K562 (cell line): ENCODE data around the gene PACRG. TPM values are rescaled to one million over a fixed set of nuclear protein-coding genes. Genes with fewer than 3 reads are reported as not detected.

ENCODE experiments used
- ELF1 ChIP-seq: fragments of 200-800 bp; sonication (Bioruptor generic); IDR thresholded peaks from 2 replicates; pipeline ENCODE4 v1.6.1; 2016; ENCODE audit warnings: missing genetic modification characterization, missing compliant biosample characterization
- GTF2A2 ChIP-seq: IDR thresholded peaks from 2 replicates; pipeline ENCODE4 v1.6.1; 2016; ENCODE audit warnings: mild to moderate bottlenecking, missing genetic modification characterization, missing compliant biosample characterization
- ILK ChIP-seq: fragments of 450-650 bp; IDR thresholded peaks from 2 replicates; pipeline ENCODE4 v1.6.1; 2016; ENCODE audit warnings: missing genetic modification characterization, low read depth, mild to moderate bottlenecking, missing compliant biosample characterization, moderate library complexity, borderline replicate concordance
- NR1H2 ChIP-seq: sonication (generic); formaldehyde crosslinking; IDR thresholded peaks from 2 replicates; pipeline ENCODE4 v1.4.0; 2020; ENCODE audit warnings: mild to moderate bottlenecking, missing genetic modification reagents
- PTBP1 ChIP-seq: fragments of 200-400 bp; formaldehyde crosslinking; IDR thresholded peaks from 2 replicates; pipeline ENCODE4 v1.6.1; 2017; ENCODE audit warnings: low read depth, low read length
- ZNF311 ChIP-seq: fragments of 250-450 bp; sonication (Bioruptor Pico); IDR thresholded peaks from 2 replicates; pipeline ENCODE4 v1.4.0; 2020; ENCODE audit warnings: mild to moderate bottlenecking, moderate library complexity
- ZNF324 ChIP-seq: fragments of 250-450 bp; sonication (Bioruptor Pico); IDR thresholded peaks from 2 replicates; pipeline ENCODE4 v1.4.0; 2020; ENCODE audit warnings: mild to moderate bottlenecking
- ZNF41 ChIP-seq: fragments of 250-450 bp; sonication (Bioruptor Pico); conservative IDR thresholded peaks from 2 replicates; pipeline ENCODE4 v1.4.0; 2020; ENCODE audit warnings: mild to moderate bottlenecking
- ZNF583 ChIP-seq: fragments of 250-450 bp; sonication (Bioruptor Pico); IDR thresholded peaks from 2 replicates; pipeline ENCODE4 v1.4.0; 2020
- polyA plus RNA-seq, 8 experiments: library from polyadenylated mRNA; depleted of rRNA in 4 of 8; stranded (reverse) in 5 of 8; unstranded in 3 of 8; fragments of >200 nt; fragmentation: Nextera tagmentation in 2 of 8; fragmentation: Illumina TruSeq in 1 of 8; extraction: Ambion mirVana in 2 of 8; extraction: Trizol in 1 of 8; gene quantifications; 2 replicates each; pipeline versions ENCODE4 v1.2.1 to v1.2.3, GENCODE V29; 2011 to 2014; ENCODE audit warnings: inconsistent platforms in 1 of 8, missing spikeins in 1 of 8
- total RNA-seq, 7 experiments: library from RNA; depleted of rRNA in 6 of 7; stranded (reverse); fragments of >200 nt in 6 of 7; fragmentation: Illumina TruSeq in 2 of 7; extraction: Trizol in 2 of 7; gene quantifications; 2 replicates each; pipeline versions ENCODE4 v1.2.1 to v1.2.3, GENCODE V29; 2011 to 2021; ENCODE audit warnings: low replicate concordance in 1 of 7
- TF ChIP-seq, protein P1 (sequence below), 2 experiments: fragments of 450-650 bp; formaldehyde crosslinking in 1 of 2; IDR thresholded peaks; 2 replicates each; pipeline versions ENCODE4 v1.4.0 to v1.6.1; 2014 to 2020; ENCODE audit warnings: mild to moderate bottlenecking in 2 of 2, borderline replicate concordance in 1 of 2, low read depth in 1 of 2
- TF ChIP-seq, protein P2 (sequence below): fragments of 250-450 bp; sonication (Bioruptor Pico); IDR thresholded peaks from 2 replicates; pipeline ENCODE4 v1.8.0; 2021; ENCODE audit warnings: moderate library complexity, mild to moderate bottlenecking, inconsistent platforms
- TF ChIP-seq, protein P3 (sequence below): fragments of 250-450 bp; sonication (Bioruptor Pico); IDR thresholded peaks from 2 replicates; pipeline ENCODE4 v1.4.0; 2020
- TF ChIP-seq, protein P4 (sequence below): fragments of 450-650 bp; IDR thresholded peaks from 2 replicates; pipeline ENCODE4 v1.6.1; 2016; ENCODE audit warnings: low read depth, mild to moderate bottlenecking, moderate library complexity

PACRG gene
- total and polyA plus RNA-seq, 9 of the 15 experiments (the other 6 are each of a cell fraction or from before 2014, with no cell fraction given) = 0.04 TPM; not detected in 8

DNA sequence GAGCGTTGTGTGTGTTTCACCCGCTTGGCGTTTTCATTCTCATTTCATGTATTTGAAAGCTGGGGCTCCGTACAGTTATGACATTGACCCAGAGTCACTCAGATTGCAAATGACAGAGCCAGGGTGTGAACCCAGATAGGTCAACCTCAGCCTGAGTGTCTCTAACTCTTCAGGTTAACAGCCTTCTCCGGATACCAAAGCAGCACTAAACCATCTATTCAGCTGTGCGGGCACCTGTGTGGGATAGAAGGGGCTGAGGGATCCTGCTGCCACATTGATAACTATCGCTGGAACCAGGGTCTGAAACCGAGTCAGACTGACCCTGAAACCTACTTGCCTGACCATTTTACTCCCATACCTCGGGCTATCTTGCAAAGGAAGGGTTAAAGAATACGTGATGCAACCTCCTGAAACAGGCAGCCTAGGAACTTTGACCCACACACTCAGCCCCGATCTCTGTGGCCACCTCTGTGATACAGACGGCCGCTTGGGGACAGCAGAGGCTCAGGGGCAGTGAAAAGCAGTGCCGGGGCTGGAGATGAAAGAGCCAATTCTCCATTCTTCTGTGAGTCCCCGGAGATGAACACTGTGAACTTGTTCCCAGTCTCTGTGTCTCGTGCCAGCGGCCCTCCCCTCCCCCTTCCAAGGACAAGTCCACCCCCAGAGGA lies 453.2 kb downstream of the PACRG start (continued):
- no peak for TF ChIP-seq PTBP1
- TF ChIP-seq ZNF583 (CRISPR knock-in tag) = peak; percentile 88
- TF ChIP-seq NR1H2 (CRISPR knock-in tag) = no peak
- TF ChIP-seq ILK (tag) = no peak
- TF ChIP-seq ZNF324 (CRISPR knock-in tag) = 0 out of 2 replicates have a peak, but pooled peaks have one; percentile 34
- TF ChIP-seq, protein P1, sequence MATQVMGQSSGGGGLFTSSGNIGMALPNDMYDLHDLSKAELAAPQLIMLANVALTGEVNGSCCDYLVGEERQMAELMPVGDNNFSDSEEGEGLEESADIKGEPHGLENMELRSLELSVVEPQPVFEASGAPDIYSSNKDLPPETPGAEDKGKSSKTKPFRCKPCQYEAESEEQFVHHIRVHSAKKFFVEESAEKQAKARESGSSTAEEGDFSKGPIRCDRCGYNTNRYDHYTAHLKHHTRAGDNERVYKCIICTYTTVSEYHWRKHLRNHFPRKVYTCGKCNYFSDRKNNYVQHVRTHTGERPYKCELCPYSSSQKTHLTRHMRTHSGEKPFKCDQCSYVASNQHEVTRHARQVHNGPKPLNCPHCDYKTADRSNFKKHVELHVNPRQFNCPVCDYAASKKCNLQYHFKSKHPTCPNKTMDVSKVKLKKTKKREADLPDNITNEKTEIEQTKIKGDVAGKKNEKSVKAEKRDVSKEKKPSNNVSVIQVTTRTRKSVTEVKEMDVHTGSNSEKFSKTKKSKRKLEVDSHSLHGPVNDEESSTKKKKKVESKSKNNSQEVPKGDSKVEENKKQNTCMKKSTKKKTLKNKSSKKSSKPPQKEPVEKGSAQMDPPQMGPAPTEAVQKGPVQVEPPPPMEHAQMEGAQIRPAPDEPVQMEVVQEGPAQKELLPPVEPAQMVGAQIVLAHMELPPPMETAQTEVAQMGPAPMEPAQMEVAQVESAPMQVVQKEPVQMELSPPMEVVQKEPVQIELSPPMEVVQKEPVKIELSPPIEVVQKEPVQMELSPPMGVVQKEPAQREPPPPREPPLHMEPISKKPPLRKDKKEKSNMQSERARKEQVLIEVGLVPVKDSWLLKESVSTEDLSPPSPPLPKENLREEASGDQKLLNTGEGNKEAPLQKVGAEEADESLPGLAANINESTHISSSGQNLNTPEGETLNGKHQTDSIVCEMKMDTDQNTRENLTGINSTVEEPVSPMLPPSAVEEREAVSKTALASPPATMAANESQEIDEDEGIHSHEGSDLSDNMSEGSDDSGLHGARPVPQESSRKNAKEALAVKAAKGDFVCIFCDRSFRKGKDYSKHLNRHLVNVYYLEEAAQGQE (IDR thresholded peaks at IDR 0.05; ENCODE audit: borderline replicate concordance) = peak; percentile 78
- TF ChIP-seq, protein P1 (CRISPR knock-in tag; IDR thresholded peaks at IDR 0.05; ENCODE audit: low read depth) = no peak
- TF ChIP-seq, protein P2, sequence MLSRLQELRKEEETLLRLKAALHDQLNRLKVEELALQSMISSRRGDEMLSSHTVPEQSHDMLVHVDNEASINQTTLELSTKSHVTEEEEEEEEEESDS = no peak
- TF ChIP-seq, protein P3, sequence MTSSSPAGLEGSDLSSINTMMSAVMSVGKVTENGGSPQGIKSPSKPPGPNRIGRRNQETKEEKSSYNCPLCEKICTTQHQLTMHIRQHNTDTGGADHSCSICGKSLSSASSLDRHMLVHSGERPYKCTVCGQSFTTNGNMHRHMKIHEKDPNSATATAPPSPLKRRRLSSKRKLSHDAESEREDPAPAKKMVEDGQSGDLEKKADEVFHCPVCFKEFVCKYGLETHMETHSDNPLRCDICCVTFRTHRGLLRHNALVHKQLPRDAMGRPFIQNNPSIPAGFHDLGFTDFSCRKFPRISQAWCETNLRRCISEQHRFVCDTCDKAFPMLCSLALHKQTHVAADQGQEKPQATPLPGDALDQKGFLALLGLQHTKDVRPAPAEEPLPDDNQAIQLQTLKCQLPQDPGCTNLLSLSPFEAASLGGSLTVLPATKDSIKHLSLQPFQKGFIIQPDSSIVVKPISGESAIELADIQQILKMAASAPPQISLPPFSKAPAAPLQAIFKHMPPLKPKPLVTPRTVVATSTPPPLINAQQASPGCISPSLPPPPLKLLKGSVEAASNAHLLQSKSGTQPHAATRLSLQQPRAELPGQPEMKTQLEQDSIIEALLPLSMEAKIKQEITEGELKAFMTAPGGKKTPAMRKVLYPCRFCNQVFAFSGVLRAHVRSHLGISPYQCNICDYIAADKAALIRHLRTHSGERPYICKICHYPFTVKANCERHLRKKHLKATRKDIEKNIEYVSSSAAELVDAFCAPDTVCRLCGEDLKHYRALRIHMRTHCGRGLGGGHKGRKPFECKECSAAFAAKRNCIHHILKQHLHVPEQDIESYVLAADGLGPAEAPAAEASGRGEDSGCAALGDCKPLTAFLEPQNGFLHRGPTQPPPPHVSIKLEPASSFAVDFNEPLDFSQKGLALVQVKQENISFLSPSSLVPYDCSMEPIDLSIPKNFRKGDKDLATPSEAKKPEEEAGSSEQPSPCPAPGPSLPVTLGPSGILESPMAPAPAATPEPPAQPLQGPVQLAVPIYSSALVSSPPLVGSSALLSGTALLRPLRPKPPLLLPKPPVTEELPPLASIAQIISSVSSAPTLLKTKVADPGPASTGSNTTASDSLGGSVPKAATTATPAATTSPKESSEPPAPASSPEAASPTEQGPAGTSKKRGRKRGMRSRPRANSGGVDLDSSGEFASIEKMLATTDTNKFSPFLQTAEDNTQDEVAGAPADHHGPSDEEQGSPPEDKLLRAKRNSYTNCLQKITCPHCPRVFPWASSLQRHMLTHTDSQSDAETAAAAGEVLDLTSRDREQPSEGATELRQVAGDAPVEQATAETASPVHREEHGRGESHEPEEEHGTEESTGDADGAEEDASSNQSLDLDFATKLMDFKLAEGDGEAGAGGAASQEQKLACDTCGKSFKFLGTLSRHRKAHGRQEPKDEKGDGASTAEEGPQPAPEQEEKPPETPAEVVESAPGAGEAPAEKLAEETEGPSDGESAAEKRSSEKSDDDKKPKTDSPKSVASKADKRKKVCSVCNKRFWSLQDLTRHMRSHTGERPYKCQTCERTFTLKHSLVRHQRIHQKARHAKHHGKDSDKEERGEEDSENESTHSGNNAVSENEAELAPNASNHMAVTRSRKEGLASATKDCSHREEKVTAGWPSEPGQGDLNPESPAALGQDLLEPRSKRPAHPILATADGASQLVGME (CRISPR knock-in tag) = peak; percentile 96
- TF ChIP-seq GTF2A2 (tag) = 0 out of 2 replicates have a peak, but pooled peaks have one; percentile 40
- TF ChIP-seq ZNF311 (CRISPR knock-in tag) = no peak
- peak; percentile 78 for TF ChIP-seq ZNF41 (CRISPR knock-in tag)
- no peak; the same call in 1 of the 2 replicates for TF ChIP-seq ELF1
- TF ChIP-seq, protein P4, sequence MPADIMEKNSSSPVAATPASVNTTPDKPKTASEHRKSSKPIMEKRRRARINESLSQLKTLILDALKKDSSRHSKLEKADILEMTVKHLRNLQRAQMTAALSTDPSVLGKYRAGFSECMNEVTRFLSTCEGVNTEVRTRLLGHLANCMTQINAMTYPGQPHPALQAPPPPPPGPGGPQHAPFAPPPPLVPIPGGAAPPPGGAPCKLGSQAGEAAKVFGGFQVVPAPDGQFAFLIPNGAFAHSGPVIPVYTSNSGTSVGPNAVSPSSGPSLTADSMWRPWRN = no peak
